ENCODE results near the gene GRIN2A. TPM values are rescaled to one million over a fixed set of nuclear protein-coding genes. Genes with fewer than 3 reads are reported as not detected.

Gene GRIN2A
- total RNA-seq, 1 donor from 2014 or later: 6.8 TPM

- H3K27ac Mint-ChIP-seq (ENCODE audit: unreplicated experiment): no peak overlapping the region
Measured at GRCh38 chr16:9706217-9706836, 475.9 kb downstream of the GRIN2A start.

GRCh38 chr16:9703731-9704130, 478.5 kb downstream of the GRIN2A start:
- H3K9me3 Mint-ChIP-seq (ENCODE audit: unreplicated experiment): peaks cover 3% of the 10 kb centered on the region
- H3K4me1 Mint-ChIP-seq (ENCODE audit: low read depth, unreplicated experiment): no peaks in the 10 kb centered on the region
- TF ChIP-seq CTCF (IDR thresholded peaks at IDR 0.05; ENCODE audit: partially characterized antibody, unreplicated experiment): no peak
- H3K27ac Mint-ChIP-seq (ENCODE audit: unreplicated experiment): no peak overlapping the region
- DNase-seq: no peak
- H3K36me3 Mint-ChIP-seq (ENCODE audit: unreplicated experiment): no peaks in the 10 kb centered on the region
- no peak overlapping the region for H3K4me3 Mint-ChIP-seq (ENCODE audit: unreplicated experiment)
- peaks cover 4% of the 10 kb centered on the region for H3K27me3 Mint-ChIP-seq (ENCODE audit: unreplicated experiment)

More at GRCh38 chr16:9706217-9706836, 475.9 kb downstream of the GRIN2A start:
- H3K27me3 Mint-ChIP-seq (ENCODE audit: unreplicated experiment): peaks cover 2% of the 10 kb centered on the region
- peaks cover 3% of the 10 kb centered on the region for H3K9me3 Mint-ChIP-seq (ENCODE audit: unreplicated experiment)
- no peak overlapping the region for H3K4me3 Mint-ChIP-seq (ENCODE audit: unreplicated experiment)
- H3K4me1 Mint-ChIP-seq (ENCODE audit: low read depth, unreplicated experiment): no peaks in the 10 kb centered on the region
- no peaks in the 10 kb centered on the region for H3K36me3 Mint-ChIP-seq (ENCODE audit: unreplicated experiment)
- no peak for TF ChIP-seq CTCF (IDR thresholded peaks at IDR 0.05; ENCODE audit: partially characterized antibody, unreplicated experiment)
- DNase-seq: no peak

Other genes with a start within 250 kb of the GRIN2A start
- 9.1 TPM for gene ATF7IP2, start 203.6 kb upstream of the GRIN2A start, total RNA-seq (ENCODE audit: unreplicated experiment)

Measured in glutamatergic neuron (in vitro differentiated cells).